HG02973 (cell line): Measurements from ENCODE around the gene COX4I1.

ENCODE experiments used
- ATAC-seq: cut with Tn5 transposase; IDR thresholded peaks from one replicate; pipeline ENCODE4 v1.9.1; 2021; ENCODE audit warnings: moderate library complexity; ENCODE audit not compliant: unreplicated experiment

The COX4I1 gene

DNA sequence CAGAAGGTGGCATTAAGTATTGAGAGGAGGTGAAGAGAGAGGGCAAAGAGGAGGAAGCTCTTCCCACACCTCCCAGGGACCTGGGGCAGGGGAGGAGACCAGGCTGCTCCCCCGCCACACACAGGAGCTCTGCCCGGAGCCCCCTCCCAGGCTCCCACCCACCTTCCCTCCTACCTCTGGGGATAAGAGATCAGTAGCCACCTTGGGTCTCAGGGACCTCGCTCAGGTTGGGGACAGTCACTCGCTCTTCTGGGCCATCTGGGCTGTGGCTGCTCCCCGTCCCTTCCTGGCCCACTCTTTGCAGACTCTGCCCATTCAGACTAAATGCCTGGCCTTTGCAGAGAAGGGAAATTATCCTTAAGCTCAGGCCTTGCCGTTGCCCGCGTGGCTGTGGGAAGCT is 33.7 kb upstream of the COX4I1 start:
- ATAC-seq: no peak

DNA sequence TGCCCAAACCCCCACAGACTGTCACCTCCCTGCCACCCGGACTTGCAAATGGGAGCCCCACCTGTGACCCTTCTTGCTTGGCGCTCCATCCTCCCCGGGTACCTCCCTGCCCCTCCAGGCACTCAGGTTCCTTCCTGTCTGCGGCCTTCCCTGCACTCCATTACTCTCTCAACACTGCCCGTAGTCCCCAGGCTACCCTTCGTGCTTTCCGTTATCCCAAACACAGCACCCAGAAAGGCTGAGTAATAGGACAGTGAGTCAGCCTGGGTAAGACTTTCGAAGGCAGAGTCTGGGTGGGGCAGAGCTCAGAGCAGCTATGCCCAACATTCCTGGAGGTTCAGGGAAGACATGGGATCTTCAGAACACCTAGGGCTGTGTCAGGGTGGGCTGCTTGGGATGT is 32.0 kb upstream of the COX4I1 start:
- ATAC-seq: no peak

DNA sequence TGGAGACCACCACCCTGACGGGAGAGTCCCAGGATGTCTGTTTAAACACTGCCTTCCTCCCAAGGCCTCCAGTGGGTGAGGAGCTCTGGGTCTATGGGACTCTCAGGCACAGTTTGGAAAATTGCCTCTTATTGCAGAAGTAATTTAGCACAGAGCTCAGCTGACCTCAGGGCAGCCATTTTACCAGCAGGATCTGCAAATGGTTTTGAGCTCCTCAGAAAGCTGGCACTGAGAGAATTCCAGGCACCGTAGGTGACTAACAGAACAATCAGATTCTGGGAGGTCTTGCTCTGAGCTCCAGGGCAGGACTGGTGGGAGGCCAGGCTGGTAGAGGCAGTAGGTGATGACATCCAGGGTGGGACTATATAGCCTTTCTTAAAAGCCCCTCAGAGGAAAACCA is 31.3 kb upstream of the COX4I1 start:
- no peak for ATAC-seq

DNA sequence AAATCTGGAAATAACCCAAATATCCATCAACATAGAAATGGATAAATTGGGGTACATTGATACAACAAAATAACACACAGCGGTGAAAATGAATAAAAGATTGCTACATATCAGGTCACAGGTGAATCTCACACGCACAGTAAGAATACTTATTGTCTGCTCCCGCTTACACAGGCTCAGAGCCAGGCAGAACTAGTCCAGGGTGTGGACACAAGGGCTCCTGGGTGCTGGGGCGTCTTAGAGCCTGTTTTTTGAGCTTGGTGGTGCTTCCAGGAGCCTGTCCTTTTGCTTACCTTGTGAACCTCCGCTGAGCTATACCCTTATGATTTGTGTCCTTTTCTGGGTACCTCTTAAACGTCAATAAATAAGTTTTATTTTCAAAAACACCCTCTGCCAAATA is 28.8 kb upstream of the COX4I1 start:
- ATAC-seq: no peak

DNA sequence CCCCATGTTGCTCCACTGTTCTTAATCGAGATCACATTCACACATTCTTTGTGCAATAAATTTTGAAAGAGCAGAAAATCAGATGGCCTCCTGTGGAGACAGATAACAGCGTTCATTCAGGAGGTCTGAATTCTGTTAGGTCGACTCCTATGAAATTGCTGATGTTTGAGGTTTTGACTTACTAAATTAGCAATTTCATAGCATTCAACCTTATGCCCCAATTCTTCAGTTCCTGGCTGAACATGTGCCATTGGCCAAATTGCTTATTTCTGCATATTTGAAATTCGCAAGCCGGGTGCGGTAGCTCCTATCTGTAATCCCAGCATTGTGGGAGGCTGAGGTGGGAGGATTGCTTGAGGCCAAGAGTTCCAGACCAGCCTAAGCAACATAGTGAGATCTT is 26.5 kb upstream of the COX4I1 start:
- no peak for ATAC-seq

DNA sequence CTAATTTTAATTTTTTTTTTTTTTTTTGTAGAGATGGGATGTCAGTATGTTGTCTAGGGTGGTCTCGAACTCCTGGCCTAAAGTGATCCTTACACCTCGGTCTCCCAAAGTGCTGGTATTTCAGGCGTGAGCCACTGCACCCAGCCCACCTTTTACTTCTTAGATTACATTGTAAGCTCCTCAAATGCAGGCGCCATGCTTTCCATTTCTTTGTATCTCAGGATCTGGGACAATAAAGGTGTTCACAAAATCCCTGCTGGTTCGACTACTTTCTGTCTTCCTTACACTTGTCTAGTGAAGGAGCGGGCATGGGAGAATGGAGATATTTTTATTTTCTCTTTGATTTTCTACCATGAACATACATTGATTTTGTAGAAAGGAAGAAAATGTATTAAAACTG is 25.4 kb upstream of the COX4I1 start:
- no peak for ATAC-seq

DNA sequence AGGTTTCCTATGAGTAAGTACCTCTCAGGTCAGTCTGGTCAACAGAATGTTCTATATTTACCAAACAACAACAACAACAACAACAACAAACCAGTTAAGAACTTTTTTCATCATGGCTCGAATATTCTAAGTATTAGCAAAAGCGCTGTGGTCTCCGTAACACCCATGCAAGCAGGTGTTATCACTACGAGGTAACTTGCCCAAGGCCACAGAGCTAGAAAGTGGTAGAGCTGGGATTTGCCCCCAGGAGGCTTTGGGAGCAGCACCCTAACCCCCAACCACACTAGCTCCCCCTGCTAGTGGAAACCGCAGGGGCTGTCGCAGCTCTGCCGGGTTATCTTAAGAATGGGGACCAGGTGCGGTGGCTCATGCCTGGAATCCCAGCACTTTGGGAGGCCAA is 24.7 kb upstream of the COX4I1 start:
- ATAC-seq: no peak

DNA sequence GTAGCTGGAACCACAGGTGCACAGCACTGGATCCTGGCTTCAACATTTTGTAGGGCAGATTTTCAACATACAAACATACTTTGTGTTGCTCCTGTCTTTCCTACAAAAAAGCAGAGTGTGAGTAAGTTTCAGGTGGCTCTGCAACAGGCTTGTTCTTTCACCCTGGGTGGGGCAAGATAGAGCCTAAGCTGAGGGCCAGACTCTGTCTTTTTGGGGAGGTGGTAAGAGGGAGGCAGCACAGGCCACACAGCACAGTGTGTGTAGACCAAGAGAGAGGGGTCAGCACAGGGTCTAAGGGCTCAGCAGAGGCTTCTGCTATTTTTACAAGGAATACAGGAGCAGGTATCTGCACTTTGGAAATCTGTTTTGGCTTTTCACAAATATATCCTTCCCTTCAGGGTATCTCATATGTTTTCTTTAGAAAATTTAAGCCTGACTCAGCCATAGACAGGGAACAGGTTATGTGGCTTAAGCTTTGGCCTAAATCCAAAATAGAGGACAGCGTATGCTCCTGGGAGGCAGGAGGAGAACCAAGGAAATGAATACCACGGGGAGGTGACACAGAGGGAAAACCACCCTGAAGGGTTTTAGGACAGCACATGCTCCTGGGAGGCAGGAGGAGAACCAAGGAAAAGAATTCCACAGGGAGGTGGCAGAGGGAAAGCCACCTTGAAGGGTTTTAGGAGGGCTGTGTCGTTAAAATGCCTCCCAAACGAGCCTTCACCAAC is 21.7 kb upstream of the COX4I1 start:
- no peak for ATAC-seq

DNA sequence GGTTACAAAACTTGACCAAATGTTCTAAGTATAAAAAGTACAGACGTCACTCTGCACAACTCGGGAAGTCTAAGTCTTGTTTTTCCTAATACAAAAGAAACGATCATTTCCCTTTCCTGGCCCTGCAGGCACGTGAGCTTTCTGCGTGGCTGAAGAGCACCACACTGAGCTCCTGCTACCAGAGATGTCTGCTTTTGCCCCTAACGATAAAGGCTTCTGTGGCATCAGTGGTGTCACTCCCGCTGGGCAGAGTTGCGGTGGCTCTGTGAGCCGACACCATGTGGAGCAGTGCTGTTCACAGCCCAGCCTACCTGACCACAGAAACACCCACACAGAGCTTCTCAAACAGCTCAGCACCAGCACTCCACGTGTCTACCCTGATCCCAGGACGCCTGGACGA is 20.6 kb upstream of the COX4I1 start:
- ATAC-seq: no peak

DNA sequence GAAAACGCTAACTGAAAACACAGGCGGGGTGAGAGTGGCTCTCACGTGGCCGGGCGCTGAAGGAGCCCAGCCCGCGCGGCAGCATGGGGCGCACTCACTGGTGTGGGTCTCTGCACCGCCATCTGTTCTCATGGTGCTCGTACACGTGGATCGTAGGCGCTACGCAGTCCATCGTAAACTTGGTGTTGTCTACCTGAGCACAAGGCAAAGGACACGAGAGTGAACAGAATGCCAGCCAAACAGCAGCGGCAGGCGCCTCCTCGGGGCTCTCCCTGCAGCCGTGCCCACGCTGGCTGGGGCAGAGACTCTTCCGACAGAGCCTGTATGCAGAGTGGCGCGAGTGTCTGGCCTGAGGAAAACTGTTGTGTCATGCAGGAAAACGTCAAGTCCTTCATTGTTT is 19.2 kb upstream of the COX4I1 start:
- ATAC-seq: no peak

DNA sequence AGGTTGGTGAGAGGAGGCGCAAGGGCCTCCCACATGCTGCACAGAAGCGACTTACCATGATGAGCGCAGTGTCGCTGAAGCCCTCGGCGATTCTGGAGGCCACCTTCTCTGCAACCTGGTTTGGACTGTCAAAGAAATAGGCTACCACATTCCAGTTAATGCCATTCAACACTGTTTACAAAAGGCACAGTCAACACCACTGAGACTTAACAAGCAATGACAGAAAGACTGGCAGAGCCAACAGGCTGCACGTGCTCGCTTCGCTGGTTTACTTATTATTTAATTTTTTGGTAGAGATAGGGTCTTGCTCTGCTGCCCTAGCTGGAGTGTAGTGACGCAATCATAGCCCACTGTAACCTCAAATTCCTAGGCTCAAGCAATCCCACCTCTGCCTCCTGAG is 18.3 kb upstream of the COX4I1 start:
- no peak for ATAC-seq

DNA sequence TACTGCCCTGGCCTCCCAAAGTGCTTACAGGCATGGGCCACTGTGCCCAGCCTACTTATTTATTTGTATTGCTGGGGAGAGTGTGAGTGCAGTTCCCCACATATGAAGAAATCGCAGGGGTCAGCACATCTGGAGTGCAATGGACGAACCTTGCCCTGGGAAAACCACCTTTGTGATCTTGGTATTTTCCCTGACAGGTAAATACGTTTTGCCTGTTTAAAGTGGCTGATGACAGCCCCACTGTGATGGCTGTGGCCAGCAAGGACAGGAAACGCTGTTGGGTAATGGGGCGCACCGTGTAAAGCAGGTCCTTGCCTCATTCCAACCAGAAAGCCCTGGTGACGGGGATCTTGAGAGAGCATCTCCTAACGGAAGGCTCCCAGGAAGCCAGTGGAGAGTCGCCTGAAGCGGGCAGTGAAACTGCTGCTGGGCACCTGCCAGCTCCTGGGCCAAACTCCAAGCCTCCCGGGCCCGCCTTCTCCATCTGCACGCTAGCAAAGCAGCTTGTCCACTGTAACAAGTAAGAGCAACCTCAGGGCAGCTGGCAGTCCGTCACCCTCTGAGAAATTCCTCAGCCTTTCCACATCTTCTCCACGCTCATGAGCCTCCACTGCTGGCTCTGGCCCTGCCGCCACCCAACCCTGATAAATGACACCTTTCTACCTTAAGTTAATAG is 17.7 kb upstream of the COX4I1 start:
- no peak for ATAC-seq

DNA sequence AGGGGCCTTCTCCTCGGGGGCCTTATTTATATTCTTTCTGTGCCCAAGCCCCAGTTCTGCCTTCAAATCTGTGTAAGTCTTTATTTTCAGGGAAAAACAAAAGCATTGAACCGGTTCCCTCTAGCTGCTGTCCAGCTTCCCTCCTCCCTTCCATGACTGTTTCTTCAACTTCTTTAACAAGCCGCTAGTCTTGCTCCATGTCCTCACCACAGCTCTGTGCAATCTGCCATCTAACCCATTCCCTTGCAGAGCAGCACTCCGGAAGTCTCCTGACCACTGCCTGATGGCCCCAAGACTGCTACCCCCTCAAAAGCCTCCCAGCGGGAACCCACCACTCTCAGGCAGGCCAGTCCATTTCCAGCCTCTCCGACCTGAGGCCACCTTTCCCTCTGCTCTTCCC is 17.0 kb upstream of the COX4I1 start:
- no peak for ATAC-seq

DNA sequence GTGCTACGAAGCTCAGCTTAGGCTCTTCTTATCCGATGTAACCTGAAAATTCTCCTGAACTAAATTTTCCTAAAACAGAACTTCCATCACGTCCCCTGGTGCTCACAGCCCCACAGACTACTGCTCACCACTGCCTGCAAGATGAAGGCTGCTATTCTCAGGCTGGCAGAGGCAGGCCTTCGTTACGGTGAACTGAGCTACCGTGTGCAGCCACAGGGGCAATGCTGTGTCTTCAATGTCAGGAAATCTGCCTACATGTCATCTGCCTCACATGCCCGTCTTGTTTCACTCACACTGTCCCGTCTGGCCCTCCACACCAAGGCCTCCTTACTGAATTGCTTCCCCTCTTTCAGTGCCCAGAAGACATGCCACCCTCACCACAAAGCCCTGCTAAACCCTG is 16.1 kb upstream of the COX4I1 start:
- no peak for ATAC-seq

DNA sequence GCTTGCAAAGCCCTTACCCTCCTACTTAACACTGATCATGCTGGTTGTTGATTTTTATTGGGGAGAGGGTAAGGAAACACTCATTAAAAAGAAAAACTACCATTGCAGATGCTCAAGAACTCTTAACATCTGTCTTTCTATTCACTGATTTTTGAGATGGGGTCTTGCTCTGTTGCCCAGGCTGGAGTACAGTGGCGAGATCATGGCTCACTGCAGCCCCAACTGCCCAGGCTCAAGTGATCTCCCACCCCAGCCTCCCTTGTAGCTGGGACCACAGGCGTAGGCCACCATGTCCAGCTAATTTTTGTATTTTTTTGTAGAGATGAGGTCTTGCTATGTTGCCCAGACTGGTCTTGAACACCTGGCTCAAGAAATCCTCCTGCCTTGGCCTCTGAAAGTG is 14.7 kb upstream of the COX4I1 start:
- ATAC-seq: no peak

DNA sequence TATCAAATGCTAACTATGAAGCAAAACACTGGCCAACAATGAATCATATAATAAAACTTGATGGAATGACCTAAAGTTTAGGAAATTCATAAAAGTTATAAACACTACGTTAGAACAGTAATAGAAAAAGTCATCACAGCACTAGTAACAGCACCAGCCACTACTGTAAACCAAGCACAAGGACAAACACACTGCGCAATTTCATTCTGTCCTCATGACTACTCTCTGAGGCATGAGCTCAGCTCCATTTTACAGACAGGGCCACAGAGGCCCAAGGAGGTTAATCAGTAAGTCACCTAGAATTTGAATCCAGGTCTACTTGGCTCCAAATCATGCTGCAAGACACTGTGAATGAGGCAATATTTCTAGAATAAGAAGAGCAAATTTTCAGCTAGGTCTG is 13.6 kb upstream of the COX4I1 start:
- ATAC-seq: no peak

DNA sequence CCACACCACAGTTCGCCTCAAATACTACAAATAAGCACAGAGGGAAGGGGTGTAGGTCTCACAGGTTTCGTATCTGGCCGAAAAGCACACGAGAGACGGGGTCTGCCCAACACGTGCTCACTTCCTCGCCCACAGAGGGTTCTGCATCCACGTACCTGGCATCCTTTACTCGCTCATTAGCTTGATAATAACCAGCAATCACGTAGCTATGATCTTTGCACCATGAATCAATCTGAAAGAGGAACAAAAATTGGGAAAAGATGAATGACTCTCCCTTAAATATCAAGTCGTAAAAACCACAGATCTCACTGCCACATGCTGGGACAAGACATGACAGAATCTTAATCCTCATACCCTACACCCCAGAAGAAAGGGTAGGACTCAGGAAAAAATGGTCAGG is 10.7 kb upstream of the COX4I1 start:
- ATAC-seq: no peak

DNA sequence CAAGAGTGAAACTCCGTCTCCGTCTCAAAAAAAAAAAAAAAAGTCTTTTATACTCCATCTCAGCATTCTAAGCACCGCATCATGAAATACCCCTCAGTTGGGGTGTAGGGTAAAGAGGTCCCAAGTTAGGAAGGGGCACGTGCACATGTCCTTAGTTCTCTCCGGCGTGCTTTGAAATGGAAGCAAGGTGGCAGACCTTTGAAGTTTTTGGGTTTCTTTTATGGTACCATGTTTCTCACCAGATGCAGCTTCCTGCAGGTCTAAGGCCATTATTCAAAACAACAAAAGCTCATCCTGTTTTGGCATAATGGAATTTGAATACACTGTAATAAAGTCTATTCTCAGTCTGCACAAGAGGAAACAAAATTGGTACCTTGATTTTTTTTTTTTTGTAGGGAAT is 9.7 kb upstream of the COX4I1 start:
- no peak for ATAC-seq

DNA sequence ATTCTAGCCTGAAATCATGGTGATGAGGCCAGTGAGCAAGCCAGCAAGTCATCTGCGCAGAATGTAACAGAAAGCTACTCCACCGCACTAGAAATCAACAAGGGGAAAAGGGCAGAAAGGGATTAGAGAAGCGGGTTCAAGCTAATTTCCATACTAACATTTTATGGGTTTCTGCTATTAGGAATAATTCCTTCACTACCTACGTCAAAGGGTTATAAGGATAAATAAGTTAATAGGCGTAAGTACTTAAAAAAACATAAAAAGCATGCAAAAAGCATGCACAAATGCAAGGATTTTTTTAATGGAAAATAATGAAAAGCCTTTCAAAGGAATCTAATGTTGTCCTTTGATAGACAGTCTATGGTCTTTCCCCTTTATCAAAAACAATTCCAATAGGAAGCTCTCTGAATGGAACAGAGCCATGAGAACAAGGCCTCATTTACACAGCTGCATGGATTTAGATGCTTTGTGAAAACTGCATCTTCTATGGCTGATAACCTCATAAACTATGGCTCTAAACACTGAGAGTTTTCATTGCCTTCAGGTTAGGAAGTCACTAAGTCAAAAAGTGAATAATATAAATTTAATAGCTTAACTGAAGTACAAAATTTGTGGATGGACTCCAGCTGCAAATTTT is 5.7 kb upstream of the COX4I1 start:
- ATAC-seq: no peak

DNA sequence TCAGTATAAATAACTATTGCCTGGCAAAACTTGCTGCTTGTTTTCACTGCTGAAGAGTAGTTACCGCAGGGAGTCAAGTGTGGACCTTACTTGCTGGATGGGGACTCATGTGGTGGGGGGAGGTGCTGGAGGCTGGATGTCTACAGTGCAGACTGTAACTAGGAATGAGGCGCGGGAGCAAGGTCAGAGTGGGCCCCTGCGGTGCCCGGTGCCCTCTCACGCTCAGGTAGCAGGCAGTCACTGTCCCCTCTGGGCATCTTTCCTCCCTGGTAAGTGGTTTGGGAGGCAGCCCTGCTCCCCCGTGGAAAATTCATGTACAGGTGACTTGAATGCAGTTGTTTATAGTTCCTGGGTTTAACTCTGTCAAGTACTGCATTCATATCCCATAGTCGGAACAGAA is 4.8 kb upstream of the COX4I1 start:
- ATAC-seq: no peak

DNA sequence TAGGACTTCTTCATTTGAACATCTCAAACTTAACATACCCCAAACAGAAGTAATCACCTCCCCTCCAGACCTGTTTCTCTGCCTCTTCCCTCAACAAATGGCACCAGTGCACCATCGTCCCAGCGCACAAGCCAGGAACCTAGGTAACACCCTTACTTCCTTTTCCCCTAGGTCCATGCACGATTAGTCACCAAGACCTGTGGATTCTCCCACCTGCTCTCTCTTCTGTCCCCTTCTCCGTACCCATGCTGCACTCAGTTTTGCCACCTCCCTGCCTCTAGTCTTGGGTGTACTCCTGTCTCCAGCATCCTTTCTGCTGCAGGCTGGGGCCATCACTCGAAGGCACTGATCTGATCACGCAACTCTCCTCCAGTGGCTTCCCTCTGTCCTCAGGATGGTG is 3.3 kb upstream of the COX4I1 start:
- ATAC-seq: no peak

DNA sequence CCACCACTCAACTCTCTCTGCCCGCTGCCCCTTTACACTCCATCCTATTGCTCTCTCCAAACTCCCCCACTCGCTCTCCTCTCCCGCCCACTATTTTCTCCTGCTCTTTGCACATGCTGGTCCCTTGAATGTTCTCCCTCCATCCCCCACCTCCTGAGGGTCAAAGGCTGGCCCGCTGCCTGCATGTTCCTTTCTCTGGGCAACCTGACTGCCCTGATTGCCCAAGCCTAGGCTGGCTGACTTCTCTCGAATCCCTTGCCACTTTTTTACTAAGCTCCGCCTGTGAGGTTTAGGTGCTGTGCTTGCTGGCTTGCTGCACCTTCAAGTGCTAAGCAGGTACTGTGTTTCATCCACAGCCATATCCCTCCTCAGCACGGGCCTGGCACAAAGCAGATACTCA is 2.9 kb upstream of the COX4I1 start:
- no peak for ATAC-seq
